Islet of Langerhans (tissue), 1 donor: ENCODE data around the gene SLC49A4.

Experiments
- FAIRE-seq: peaks from one replicate; lab custom pipeline; 2011; peaks lifted over from hg19 to GRCh38; lab: Jason Lieb, UNC

SLC49A4 gene

GRCh38 chr3:122786066-122786465, 8.8 kb upstream of the SLC49A4 start:
- FAIRE-seq: no peak

GRCh38 chr3:122787872-122788271, 7.0 kb upstream of the SLC49A4 start:
- no peak for FAIRE-seq

GRCh38 chr3:122789585-122790273, 5.1 kb upstream of the SLC49A4 start:
- no peak for FAIRE-seq

- no peak for FAIRE-seq
Measured at GRCh38 chr3:122793568-122794416, 1.1 kb upstream of the SLC49A4 start, which contains the start of gene HSPBAP1. Gene HSPBAP1, minus strand, starts transcription at chr3:122793831. Its CDS starts 151 bp downstream, at chr3:122793680.

GRCh38 chr3:122794483-122794778, 438 bp upstream of the SLC49A4 start:
- FAIRE-seq: no peak

GRCh38 chr3:122795674-122796195, 866 bp downstream of the SLC49A4 start:
- no peak for FAIRE-seq

GRCh38 chr3:122797291-122797690, 2.4 kb downstream of the SLC49A4 start:
- FAIRE-seq: no peak

- FAIRE-seq: no peak
Measured at GRCh38 chr3:122799322-122799721, 4.5 kb downstream of the SLC49A4 start.

GRCh38 chr3:122800031-122800430, 5.2 kb downstream of the SLC49A4 start:
- FAIRE-seq: no peak

GRCh38 chr3:122800706-122801237, 5.9 kb downstream of the SLC49A4 start:
- FAIRE-seq: no peak

- FAIRE-seq: no peak
Measured at GRCh38 chr3:122802323-122802722, 7.5 kb downstream of the SLC49A4 start.

GRCh38 chr3:122803977-122804376, 9.1 kb downstream of the SLC49A4 start:
- FAIRE-seq: no peak

- FAIRE-seq: no peak
Measured at GRCh38 chr3:122810734-122811133, 15.9 kb downstream of the SLC49A4 start.

- FAIRE-seq: no peak
Measured at GRCh38 chr3:122816587-122816986, 21.7 kb downstream of the SLC49A4 start.

- FAIRE-seq: no peak
Measured at GRCh38 chr3:122824465-122825381, 29.9 kb downstream of the SLC49A4 start.

GRCh38 chr3:122825460-122825859, 30.6 kb downstream of the SLC49A4 start:
- no peak for FAIRE-seq

- peak; percentile 94 for FAIRE-seq
Measured at GRCh38 chr3:122826278-122826677, 31.4 kb downstream of the SLC49A4 start.

- no peak for FAIRE-seq
Measured at GRCh38 chr3:122828281-122828680, 33.4 kb downstream of the SLC49A4 start.

- peak; percentile 77 for FAIRE-seq
Measured at GRCh38 chr3:122835590-122835989, 40.7 kb downstream of the SLC49A4 start.

- no peak for FAIRE-seq
Measured at GRCh38 chr3:122843604-122844003, 48.7 kb downstream of the SLC49A4 start.

- no peak for FAIRE-seq
Measured at GRCh38 chr3:122857019-122857418, 62.1 kb downstream of the SLC49A4 start.

- peak; percentile 33 for FAIRE-seq
Measured at GRCh38 chr3:122858373-122858772, 63.5 kb downstream of the SLC49A4 start.
